Activated CD8-positive, alpha-beta T cell treated with anti-CD3 and anti-CD28 coated beads for 36 hours (primary cell): Measurements from ENCODE around the gene METTL21A. TPM values are rescaled to one million over a fixed set of nuclear protein-coding genes. Genes with fewer than 3 reads are reported as not detected.
A peak's percentile ranks its signal among the peaks of the same experiment; 100 is the strongest.
"Not testable (repeated sequence)": the region's sequence is repeated elsewhere in the genome, so short reads cannot be mapped to it uniquely, and the experiment has no call there.

Source experiments
- ATAC-seq: fragments of 200-7000 bp; cut with Tn5 transposase; one replicate; pipeline ENCODE4 v1.10.0; 2021; ENCODE audit warnings: mild to moderate bottlenecking, moderate library complexity
- CTCF ChIA-PET: fragments of 350-600 bp; sonication (Branson Sonifier 250); formaldehyde crosslinking; loops from one replicate; lab custom pipeline; 2021; ENCODE audit warnings: antibody characterized with exemption; lab: Charles Lee
- POLR2A ChIA-PET: fragments of 350-600 bp; sonication (Branson Sonifier 250); formaldehyde crosslinking; loops from one replicate; lab custom pipeline; 2021; ENCODE audit warnings: antibody characterized with exemption; lab: Charles Lee
- DNase-seq: peaks from one replicate; pipeline ENCODE4 v3.0.0-alpha.2; 2020
- H3K27ac Mint-ChIP-seq: one replicate; pipeline ENCODE4 v1.8.0; 2021; ENCODE audit warnings: mild to moderate bottlenecking, mixed read lengths
- H3K27me3 Mint-ChIP-seq: one replicate; pipeline ENCODE4 v1.8.0; 2021; ENCODE audit warnings: mixed read lengths
- H3K36me3 Mint-ChIP-seq: one replicate; pipeline ENCODE4 v1.8.0; 2021; ENCODE audit warnings: low read depth, mixed read lengths
- H3K4me1 Mint-ChIP-seq: one replicate; pipeline ENCODE4 v1.8.0; 2021; ENCODE audit warnings: low read depth, mixed read lengths
- H3K4me3 Mint-ChIP-seq: one replicate; pipeline ENCODE4 v1.8.0; 2021; ENCODE audit warnings: mild to moderate bottlenecking, moderate library complexity, mixed read lengths
- H3K9me3 Mint-ChIP-seq: one replicate; pipeline ENCODE4 v1.8.0; 2021; ENCODE audit warnings: mixed read lengths
- intact Hi-C: fragments of 100-400 bp; cut with micrococcal nuclease; formaldehyde crosslinking; loops from one replicate; pipeline ENCODE4 v1.10.0; 2022
- total RNA-seq, 2 experiments: library from RNA; stranded (reverse); gene quantifications; one replicate each; pipeline ENCODE4 v1.2.3, GENCODE V29; 2021
- TF ChIP-seq, protein P1 (sequence below): fragments of 200-600 bp; IDR thresholded peaks from one replicate; pipeline ENCODE4 v1.8.0; 2022; ENCODE audit warnings: antibody characterized with exemption, mild to moderate bottlenecking

Gene METTL21A
- total RNA-seq, 2 experiments from 2014 or later: 28.9 to 30.7 TPM

DNA sequence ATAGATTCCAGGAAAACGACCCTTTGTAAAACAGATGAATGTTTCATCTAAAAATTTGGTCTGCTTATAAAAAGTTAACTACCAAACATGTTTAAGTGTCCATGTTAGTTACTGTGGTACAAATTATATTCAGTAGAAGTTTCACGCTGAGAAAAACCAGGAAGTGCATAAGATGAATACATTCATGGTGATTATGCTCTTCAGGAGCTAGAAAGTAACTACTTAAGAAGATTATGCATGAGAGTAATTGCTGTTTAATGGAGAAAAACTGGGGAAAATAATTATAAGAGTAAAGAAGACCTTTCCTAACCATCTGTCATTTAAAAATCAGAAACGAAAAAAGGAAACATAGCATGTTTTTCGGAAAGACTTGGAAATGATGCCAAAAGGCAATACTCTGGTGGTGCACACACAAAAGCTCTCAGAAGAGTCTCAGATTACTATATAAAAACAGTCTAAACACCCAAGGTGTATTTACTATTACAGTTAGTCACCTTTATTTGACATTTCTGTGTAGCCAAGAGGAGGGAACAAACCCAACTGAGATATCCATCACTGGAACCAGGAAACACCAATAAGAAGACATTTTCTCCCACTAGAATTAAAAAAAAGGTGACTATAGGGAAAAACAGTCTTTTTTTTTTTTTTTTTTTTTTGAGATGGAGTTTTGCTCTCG, 38.8 kb upstream of the METTL21A start:
- CTCF ChIA-PET: interaction anchor here (1.0 kb wide), 1 partner anchor 82 kb away, joined by 3 read pairs; no protein-coding TSS in a partner anchor
- no peak for DNase-seq
- Mint-ChIP-seq H3K27me3 (no peaks in the 10 kb centered on the region), H3K36me3 (no peaks in the 10 kb centered on the region), H3K9me3 (no peaks in the 10 kb centered on the region), H3K27ac (no peak overlapping the region), H3K4me3 (no peak overlapping the region), H3K4me1 (no peaks in the 10 kb centered on the region)
- no peak for ATAC-seq
- POLR2A ChIA-PET: interaction anchor here (0.6 kb wide), 1 partner anchor 12 kb away, joined by 4 read pairs; no protein-coding TSS in a partner anchor
- TF ChIP-seq, protein P1, sequence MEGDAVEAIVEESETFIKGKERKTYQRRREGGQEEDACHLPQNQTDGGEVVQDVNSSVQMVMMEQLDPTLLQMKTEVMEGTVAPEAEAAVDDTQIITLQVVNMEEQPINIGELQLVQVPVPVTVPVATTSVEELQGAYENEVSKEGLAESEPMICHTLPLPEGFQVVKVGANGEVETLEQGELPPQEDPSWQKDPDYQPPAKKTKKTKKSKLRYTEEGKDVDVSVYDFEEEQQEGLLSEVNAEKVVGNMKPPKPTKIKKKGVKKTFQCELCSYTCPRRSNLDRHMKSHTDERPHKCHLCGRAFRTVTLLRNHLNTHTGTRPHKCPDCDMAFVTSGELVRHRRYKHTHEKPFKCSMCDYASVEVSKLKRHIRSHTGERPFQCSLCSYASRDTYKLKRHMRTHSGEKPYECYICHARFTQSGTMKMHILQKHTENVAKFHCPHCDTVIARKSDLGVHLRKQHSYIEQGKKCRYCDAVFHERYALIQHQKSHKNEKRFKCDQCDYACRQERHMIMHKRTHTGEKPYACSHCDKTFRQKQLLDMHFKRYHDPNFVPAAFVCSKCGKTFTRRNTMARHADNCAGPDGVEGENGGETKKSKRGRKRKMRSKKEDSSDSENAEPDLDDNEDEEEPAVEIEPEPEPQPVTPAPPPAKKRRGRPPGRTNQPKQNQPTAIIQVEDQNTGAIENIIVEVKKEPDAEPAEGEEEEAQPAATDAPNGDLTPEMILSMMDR: no peak
- intact Hi-C loops: no loop called here

DNA sequence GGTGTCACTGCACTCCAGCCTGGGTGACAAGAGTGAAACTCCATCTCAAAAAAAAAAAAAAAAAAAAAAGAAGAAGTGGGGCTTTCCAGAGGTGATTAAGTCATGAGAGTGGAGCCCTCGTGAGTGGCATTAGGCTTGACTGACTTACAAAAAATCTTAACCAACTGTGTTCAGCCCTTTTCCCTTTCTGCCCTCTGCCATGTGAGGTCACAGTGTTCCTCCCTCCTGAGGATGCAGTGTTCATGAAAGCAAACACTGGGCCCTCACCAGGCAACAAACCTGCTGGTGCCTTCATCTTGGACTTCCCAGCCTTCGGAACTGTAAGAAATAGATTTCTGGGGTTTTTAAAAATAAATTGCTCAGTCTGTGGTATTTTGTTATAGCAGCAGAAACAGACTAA, 37.0 kb upstream of the METTL21A start:
- TF ChIP-seq, protein P1: no peak
- H3K36me3 Mint-ChIP-seq: no peaks in the 10 kb centered on the region
- no peaks in the 10 kb centered on the region for H3K4me1 Mint-ChIP-seq
- H3K27me3 Mint-ChIP-seq: no peaks in the 10 kb centered on the region
- ChIA-PET CTCF (no interaction called here), POLR2A (no interaction called here)
- no peak overlapping the region for H3K27ac Mint-ChIP-seq
- intact Hi-C loops: no loop called here
- no peaks in the 10 kb centered on the region for H3K9me3 Mint-ChIP-seq
- DNase-seq (peak; percentile 6), ATAC-seq (peak; percentile 70)
- H3K4me3 Mint-ChIP-seq: no peak overlapping the region

DNA sequence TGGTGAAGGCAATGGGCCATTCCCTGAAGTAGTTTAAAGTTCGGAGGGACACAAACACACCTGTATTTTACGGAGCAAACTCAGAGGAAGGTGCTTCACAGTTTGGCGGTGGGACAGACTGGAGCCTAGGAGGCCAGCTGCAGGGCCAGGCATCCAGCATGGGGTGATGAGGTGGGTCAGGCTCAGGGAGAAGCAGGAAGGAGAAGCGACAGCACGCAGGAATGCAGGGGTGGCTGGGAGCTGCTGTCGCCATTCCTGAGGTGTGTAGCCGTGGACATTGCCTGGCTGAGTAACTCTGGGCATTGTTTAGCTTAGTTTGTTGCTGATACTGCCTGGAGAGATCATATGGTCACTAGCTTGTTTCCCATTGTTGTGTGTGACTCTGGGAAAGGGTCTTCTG, 35.8 kb upstream of the METTL21A start:
- H3K9me3 Mint-ChIP-seq: no peaks in the 10 kb centered on the region
- ATAC-seq (no peak), DNase-seq (no peak)
- ChIA-PET CTCF (no interaction called here), POLR2A (no interaction called here)
- intact Hi-C loops: no loop called here
- no peaks in the 10 kb centered on the region for H3K36me3 Mint-ChIP-seq
- H3K4me1 Mint-ChIP-seq: no peaks in the 10 kb centered on the region
- no peak overlapping the region for H3K27ac Mint-ChIP-seq
- no peak overlapping the region for H3K4me3 Mint-ChIP-seq
- TF ChIP-seq, protein P1: no peak
- no peaks in the 10 kb centered on the region for H3K27me3 Mint-ChIP-seq

DNA sequence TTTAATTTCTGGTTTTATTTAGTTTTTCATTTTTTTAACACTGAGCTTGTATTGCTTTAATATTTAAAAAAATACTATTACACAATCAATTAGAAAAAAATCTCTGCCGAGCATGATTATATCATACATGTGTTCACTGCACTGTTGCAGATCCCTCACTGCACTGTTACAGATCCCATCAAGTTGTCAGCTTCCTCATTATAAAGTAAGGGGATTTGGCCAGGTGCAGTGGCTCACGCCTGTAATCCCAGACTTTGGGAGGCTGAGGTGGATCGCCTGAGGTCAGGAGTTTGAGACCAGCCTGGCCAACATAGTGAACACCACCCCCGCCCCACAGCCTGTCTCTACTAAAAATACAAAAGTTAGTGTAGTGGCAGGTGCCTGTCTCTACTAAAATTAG, 33.0 kb upstream of the METTL21A start:
- ATAC-seq (no peak), DNase-seq (no peak)
- no peaks in the 10 kb centered on the region for H3K4me1 Mint-ChIP-seq
- H3K36me3 Mint-ChIP-seq: no peaks in the 10 kb centered on the region
- TF ChIP-seq, protein P1: no peak
- no peak overlapping the region for H3K27ac Mint-ChIP-seq
- no peaks in the 10 kb centered on the region for H3K27me3 Mint-ChIP-seq
- no peaks in the 10 kb centered on the region for H3K9me3 Mint-ChIP-seq
- POLR2A ChIA-PET: no interaction called here
- intact Hi-C loops: no loop called here
- CTCF ChIA-PET: no interaction called here
- H3K4me3 Mint-ChIP-seq: no peak overlapping the region

DNA sequence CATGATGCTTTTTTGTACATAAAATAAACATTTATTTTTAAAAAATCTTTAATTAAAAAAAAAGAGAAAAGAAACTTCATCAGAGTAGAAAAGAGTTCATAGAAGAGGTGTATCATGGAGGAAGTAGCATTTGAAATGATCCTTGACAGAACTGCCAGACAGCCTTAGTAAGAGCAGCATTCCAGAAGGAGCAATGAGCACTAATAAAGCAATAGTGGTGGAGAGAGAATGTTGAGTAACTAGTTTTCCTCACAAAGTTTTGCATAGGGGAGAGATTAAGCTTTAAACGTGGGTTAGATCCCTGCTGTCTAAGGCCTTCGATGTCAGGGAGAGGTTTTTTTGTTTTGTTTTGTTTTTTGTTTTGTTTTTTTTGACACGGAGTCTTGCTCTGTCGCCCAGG, 29.8 kb upstream of the METTL21A start:
- POLR2A ChIA-PET: no interaction called here
- Mint-ChIP-seq H3K27ac (no peak overlapping the region), H3K4me1 (no peaks in the 10 kb centered on the region), H3K27me3 (no peaks in the 10 kb centered on the region), H3K9me3 (no peaks in the 10 kb centered on the region), H3K36me3 (no peaks in the 10 kb centered on the region), H3K4me3 (no peak overlapping the region)
- intact Hi-C loops: no loop called here
- CTCF ChIA-PET: no interaction called here
- ATAC-seq: no peak
- DNase-seq: no peak
- TF ChIP-seq, protein P1: no peak

DNA sequence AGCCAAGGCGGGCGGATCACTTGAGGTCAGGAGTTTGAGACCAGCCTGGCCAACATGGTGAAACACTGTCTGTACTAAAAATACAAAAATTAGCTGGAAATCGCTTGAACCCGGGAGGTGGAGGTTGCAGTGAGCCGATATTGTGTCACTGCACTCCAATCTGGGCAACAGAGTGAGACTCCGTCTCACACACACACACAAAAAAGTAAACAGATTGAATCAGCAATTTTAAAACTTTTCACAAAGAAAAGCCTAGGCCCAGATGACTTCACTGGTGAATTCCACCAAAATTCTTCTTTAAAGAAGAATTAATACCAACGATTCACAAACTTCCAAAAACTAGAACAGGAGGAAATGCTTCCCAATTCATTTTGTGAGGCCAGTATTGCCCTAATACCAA, 21.4 kb upstream of the METTL21A start:
- H3K4me1 Mint-ChIP-seq, intact Hi-C loops, H3K4me3 Mint-ChIP-seq, H3K27me3 Mint-ChIP-seq, H3K36me3 Mint-ChIP-seq, ATAC-seq, DNase-seq, H3K9me3 Mint-ChIP-seq, POLR2A ChIA-PET, H3K27ac Mint-ChIP-seq, CTCF ChIA-PET: not testable (repeated sequence)
